MM.1S (cell line): ENCODE measurements around the gene LIME1.

ENCODE experiments used
- CTCF ChIP-seq: fragments of 300-600 bp; sonication (generic); IDR thresholded peaks from 2 replicates; pipeline ENCODE4 v1.5.1; 2016; ENCODE audit warnings: antibody characterized with exemption, low read length, mixed read lengths
- EZH2 ChIP-seq: fragments of 300-600 bp; sonication (generic); optimal IDR thresholded peaks from 2 replicates; pipeline ENCODE3; 2017; ENCODE audit warnings: low read depth, mild to moderate bottlenecking, antibody characterized with exemption, low read length, mixed read lengths
- EZH2phosphoT487 ChIP-seq: fragments of 300-600 bp; sonication (generic); IDR thresholded peaks from 2 replicates; pipeline ENCODE4 v1.6.1; 2018; ENCODE audit warnings: antibody characterized with exemption, low read length

GRCh38 chr20:63765902-63766301 is 29.4 kb downstream of the LIME1 start:
- no peak for TF ChIP-seq CTCF
- TF ChIP-seq EZH2, result no peak
- TF ChIP-seq EZH2phosphoT487, result no peak
